Fibroblast of mammary gland (primary cell): Measurements from ENCODE around the gene DOCK3.
"Not testable (repeated sequence)": the region's sequence is repeated elsewhere in the genome, so short reads cannot be mapped to it uniquely, and the experiment has no call there.

Source experiments
- DNase-seq: peaks from one replicate; pipeline ENCODE4 v3.0.0-alpha.2; 2010; ENCODE audit warnings: low read depth
- H3K4me3 ChIP-seq: 2 replicates; pipeline ENCODE4 v1.5.1; 2011; ENCODE audit warnings: low read depth, mild to moderate bottlenecking, low read length, moderate library complexity; ENCODE audit not compliant: control insufficient read depth
- TF ChIP-seq, protein P1 (sequence below): conservative IDR thresholded peaks from 2 replicates; pipeline ENCODE4 v1.5.1; 2011; ENCODE audit warnings: low read depth, low read length, inconsistent platforms; ENCODE audit not compliant: control insufficient read depth, insufficient read depth

The DOCK3 gene

DNA sequence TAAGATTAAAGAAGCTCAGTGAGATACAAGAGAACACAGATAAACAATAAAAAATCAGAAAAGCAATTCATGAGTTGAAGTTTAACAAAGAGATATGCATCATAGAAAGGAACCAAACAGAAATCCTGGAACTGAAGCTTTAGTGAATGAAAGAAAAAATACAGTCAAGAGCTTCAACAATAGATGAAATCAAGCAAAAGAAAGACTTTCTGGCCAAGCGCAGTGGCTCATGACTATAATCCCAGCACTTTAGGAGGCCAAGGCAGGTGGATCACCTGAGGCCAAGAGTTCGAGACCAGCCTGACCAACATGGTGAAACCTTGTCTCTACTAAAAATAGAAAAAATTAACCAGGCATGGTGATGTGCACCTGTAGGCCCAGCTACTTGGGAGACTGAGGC, 408.8 kb downstream of the DOCK3 start:
- no peak overlapping the region for H3K4me3 ChIP-seq
- TF ChIP-seq, protein P1, sequence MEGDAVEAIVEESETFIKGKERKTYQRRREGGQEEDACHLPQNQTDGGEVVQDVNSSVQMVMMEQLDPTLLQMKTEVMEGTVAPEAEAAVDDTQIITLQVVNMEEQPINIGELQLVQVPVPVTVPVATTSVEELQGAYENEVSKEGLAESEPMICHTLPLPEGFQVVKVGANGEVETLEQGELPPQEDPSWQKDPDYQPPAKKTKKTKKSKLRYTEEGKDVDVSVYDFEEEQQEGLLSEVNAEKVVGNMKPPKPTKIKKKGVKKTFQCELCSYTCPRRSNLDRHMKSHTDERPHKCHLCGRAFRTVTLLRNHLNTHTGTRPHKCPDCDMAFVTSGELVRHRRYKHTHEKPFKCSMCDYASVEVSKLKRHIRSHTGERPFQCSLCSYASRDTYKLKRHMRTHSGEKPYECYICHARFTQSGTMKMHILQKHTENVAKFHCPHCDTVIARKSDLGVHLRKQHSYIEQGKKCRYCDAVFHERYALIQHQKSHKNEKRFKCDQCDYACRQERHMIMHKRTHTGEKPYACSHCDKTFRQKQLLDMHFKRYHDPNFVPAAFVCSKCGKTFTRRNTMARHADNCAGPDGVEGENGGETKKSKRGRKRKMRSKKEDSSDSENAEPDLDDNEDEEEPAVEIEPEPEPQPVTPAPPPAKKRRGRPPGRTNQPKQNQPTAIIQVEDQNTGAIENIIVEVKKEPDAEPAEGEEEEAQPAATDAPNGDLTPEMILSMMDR: no peak
- DNase-seq: no peak

DNA sequence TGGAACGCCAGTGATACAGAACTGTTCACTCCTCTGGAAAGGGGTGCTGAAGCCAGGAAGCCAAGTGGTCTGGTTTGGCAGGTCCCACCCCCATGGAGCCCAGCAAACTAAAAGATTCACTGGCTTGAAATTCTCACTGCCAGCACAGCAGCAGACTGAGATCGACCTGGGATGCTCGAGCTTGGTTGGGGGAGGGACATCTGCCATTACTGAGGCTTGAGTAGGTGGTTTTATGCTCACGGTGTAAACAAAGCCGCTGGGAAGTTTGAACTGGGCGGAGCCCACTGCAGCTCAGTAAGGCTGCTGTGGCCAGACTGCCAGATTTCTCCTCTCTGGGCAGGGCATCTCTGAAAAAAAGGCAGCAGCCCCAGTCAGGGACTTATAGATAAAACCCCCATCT, 417.4 kb downstream of the DOCK3 start:
- H3K4me3 ChIP-seq, DNase-seq: not testable (repeated sequence)

DNA sequence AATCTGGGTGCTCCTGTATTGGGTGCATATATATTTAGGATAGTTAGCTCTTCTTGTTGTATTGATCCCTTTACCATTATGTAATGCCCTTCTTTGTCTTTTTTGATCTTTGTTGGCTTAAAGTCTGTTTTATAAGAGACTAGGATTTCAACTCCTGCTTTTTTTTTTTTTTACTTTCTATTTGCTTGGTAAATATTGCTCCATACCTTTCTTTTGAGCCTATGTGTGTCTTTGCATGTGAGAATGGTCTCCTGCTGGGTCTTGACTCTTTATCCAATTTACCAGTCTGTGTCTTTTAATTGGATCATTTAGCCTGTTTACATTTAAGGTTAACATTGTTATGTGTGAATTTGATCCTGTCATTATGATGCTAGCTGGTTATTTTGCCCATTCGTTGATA, 420.1 kb downstream of the DOCK3 start:
- not testable (repeated sequence) for H3K4me3 ChIP-seq, DNase-seq

DNA sequence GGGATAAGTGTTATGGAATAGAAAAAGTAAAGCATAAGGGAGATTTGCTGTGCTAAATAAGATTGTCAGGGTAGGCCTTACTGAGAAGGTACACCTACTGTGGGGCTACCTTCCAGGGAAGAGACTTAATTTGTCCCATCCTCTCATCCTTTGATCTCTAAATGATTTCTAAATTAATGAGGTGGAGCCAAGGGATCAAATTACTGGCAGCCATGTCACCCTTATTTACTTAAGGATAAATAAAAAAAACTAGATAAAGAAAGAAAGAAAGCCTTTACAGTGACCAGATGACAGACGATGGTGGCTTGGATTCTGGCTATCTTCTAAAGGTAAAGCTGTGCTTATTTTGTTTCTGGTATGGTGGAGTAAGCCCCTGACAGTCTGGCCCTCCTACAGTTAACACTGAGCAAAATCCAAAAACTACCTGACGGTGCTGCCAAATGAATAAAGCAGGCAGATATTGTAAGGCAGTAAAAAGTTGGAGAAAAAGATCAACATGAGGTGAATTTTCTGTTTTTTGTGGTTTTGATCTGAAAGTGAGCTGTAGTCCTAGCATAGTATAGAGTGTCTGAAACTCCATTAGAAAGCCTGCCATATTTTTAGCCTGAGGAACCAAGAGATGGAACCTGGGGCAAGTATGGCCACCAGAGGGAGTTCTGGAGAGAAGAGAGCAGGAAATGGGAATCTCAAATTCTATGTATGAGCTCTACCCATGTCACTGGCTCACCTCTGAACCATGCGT, 425.2 kb downstream of the DOCK3 start:
- TF ChIP-seq, protein P1: peak; percentile 81
- DNase-seq: peak; percentile 58
- no peak overlapping the region for H3K4me3 ChIP-seq

DNA sequence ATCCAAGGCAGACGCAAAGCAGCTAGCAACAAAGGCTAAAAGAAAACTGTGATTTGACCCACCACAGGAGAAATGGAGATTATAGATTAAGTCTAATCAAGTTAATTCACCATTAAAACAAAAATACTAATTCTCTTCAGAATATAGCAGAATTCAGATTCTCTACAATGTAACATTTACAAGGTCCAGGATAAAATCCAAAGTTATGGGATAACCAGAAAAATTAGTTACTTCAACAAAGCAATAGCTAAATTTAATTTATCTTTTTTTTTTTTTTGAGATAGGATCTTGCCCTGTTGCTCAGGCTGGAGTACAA, 425.8 kb downstream of the DOCK3 start:
- no peak overlapping the region for H3K4me3 ChIP-seq
- TF ChIP-seq, protein P1: no peak
- no peak for DNase-seq

DNA sequence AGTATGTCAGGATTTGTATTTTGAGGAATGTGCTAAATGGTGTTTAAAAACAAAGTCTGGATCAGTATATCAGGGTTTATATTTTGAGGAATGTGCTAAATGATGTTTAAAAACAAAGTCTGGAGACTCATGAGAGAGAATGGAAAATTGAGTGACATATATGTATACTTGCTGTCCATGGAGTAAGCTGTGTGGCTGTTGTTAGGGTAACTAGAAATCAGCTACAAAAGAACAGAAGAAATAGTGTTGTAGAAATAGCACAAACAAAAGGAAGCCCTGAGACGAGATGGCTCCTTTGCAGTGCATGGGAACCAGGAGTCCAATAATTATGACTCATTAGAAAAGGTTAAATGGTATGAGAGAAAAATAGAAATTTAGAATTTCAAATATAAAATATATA, 427.7 kb downstream of the DOCK3 start:
- no peak overlapping the region for H3K4me3 ChIP-seq
- TF ChIP-seq, protein P1: no peak
- no peak for DNase-seq

DNA sequence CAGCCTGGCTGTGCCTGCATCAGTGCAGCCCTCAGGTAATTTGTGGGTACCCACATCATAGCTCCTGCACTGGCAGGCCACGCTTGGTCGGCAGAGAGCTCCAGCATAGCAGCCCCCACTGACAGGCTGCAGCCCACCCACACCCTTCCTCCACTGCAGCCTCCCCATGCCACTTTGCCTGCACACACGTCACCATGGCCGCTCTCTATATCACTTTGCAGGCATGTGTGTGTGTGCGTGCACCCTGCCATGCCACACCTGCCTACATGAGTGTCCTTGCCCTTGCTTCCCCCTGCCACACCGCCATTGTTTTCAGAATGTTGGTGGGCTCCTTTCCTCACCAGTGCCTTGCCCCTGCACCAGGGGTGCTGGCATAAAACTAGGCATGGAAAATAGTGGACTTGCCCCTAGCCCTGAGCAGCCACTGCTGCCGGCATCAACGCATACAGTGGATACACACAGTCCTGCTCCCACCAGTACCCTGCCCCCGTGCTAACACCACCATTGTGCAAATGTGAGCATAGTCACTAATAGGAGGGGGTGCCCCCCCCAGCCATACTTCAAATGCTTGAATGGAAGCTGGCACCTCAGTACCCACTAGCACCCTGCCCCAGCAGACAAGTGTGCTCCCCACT, 431.6 kb downstream of the DOCK3 start:
- no peak for DNase-seq
- no peak overlapping the region for H3K4me3 ChIP-seq
- TF ChIP-seq, protein P1: no peak

DNA sequence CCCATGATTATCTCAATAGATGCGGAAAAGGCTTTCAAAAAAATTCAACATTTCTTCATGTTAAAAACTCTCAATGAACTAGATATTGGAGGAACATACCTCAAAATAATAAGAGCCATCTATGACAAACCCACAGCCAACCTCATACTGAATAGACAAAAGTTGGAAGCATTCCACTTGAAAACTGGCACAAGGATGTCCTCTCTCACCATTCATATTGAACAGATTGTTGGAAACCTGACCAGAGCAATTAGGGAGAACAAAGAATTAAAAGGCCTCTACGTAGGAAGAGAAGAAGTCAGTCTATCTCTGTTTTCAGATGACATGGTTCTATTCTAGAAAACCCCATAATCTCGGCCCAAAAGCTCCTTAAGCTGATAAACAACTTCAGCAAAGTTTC, 435.9 kb downstream of the DOCK3 start:
- DNase-seq: no peak
- no peak overlapping the region for H3K4me3 ChIP-seq
- TF ChIP-seq, protein P1: no peak
